DND-41 (cell line): ENCODE measurements around the gene KCNN2.

Experiments used
- CTCF ChIP-seq: IDR thresholded peaks from 2 replicates; pipeline ENCODE4 v1.5.1; 2012; ENCODE audit warnings: borderline replicate concordance, low read length, moderate library complexity, mild to moderate bottlenecking; ENCODE audit not compliant: poor library complexity, severe bottlenecking; ENCODE audit errors: extremely low read depth
- EZH2 ChIP-seq: IDR thresholded peaks from 3 replicates; pipeline ENCODE4 v1.6.1; 2012; ENCODE audit warnings: borderline replicate concordance, low read depth, mild to moderate bottlenecking, moderate library complexity, low read length, inconsistent platforms; ENCODE audit not compliant: severe bottlenecking

- no peak for TF ChIP-seq CTCF
- no peak for TF ChIP-seq EZH2
Observed at GRCh38 chr5:114430532-114430931, 68.7 kb downstream of the KCNN2 start.
